H1 (cell line): Measurements from ENCODE around the gene BNC2. TPM values are rescaled to one million over a fixed set of nuclear protein-coding genes. Genes with fewer than 3 reads are reported as not detected.

ENCODE experiments used
- CTCF ChIA-PET: fragments of 300-600 bp; sonication (Branson Sonifier 250); formaldehyde crosslinking; loops from one replicate; lab custom pipeline; 2021; ENCODE audit not compliant: partially characterized antibody; lab: Charles Lee
- POLR2A ChIA-PET: fragments of 300-600 bp; sonication (Branson Sonifier 250); formaldehyde crosslinking; loops from one replicate; lab custom pipeline; 2021; ENCODE audit warnings: inconsistent platforms; ENCODE audit not compliant: partially characterized antibody; lab: Charles Lee
- DNase-seq, 2 experiments: peaks; one replicate each; pipeline versions ENCODE4 v3.0.0 to v3.0.0-alpha.2; 2010 to 2022; ENCODE audit warnings: low spot score in 2 of 2, low read depth in 1 of 2, mixed read lengths in 1 of 2
- FAIRE-seq: peaks from 2 replicates; lab custom pipeline; 2011; peaks lifted over from hg19 to GRCh38; lab: Jason Lieb, UNC
- H2AFZ ChIP-seq: 2 replicates; pipeline ENCODE4 v1.8.1; 2012; ENCODE audit warnings: low read length, inconsistent platforms
- H2AK5ac ChIP-seq: 2 replicates; pipeline ENCODE4 v1.6.1; 2013; ENCODE audit warnings: low read depth, low read length
- H2BK120ac ChIP-seq: replicated peaks from 2 replicates; pipeline ENCODE3; 2013; ENCODE audit warnings: low read depth, low read length, inconsistent platforms
- H2BK12ac ChIP-seq: 2 replicates; pipeline ENCODE4 v1.6.1; 2013; ENCODE audit warnings: low read depth, low read length
- H2BK15ac ChIP-seq: 2 replicates; pipeline ENCODE4 v1.6.1; 2013; ENCODE audit warnings: low read length
- H2BK20ac ChIP-seq: 2 replicates; pipeline ENCODE4 v1.6.1; 2013; ENCODE audit warnings: low read length
- H2BK5ac ChIP-seq: 2 replicates; pipeline ENCODE4 v1.6.1; 2013; ENCODE audit warnings: low read depth, low read length
- H3K14ac ChIP-seq: 2 replicates; pipeline ENCODE4 v1.6.1; 2013; ENCODE audit warnings: inconsistent platforms; ENCODE audit not compliant: insufficient read length
- H3K18ac ChIP-seq: 2 replicates; pipeline ENCODE4 v1.6.1; 2013; ENCODE audit warnings: low read length; ENCODE audit errors: extremely low read depth
- H3K23ac ChIP-seq: 2 replicates; pipeline ENCODE4 v1.6.1; 2013; ENCODE audit warnings: inconsistent platforms; ENCODE audit not compliant: insufficient read length
- H3K23me2 ChIP-seq: 2 replicates; pipeline ENCODE4 v1.6.1; 2013; ENCODE audit warnings: low read depth, low read length
- H3K27ac ChIP-seq: 2 replicates; pipeline ENCODE4 v1.6.1; 2011; ENCODE audit warnings: low read depth, low read length, inconsistent platforms
- H3K27me3 ChIP-seq, 4 experiments: replicated peaks in 1 of 4; 1 replicate in 1 of 4; 2 replicates in 3 of 4; pipeline versions ENCODE4 v1.6.1 to v1.8.1; 2011 to 2013; ENCODE audit warnings: low read length in 3 of 4, mild to moderate bottlenecking in 3 of 4, inconsistent platforms in 2 of 4, mixed read lengths in 2 of 4, moderate library complexity in 1 of 4; ENCODE audit not compliant: control insufficient read depth in 3 of 4, insufficient read depth in 3 of 4; ENCODE audit errors: extremely low read depth in 1 of 4
- H3K36me3 ChIP-seq, 4 experiments: 2 replicates each; pipeline versions ENCODE4 v1.6.1 to v1.8.1; 2011 to 2013; ENCODE audit warnings: mild to moderate bottlenecking in 4 of 4, low read length in 3 of 4, moderate library complexity in 2 of 4, control low read depth in 1 of 4, inconsistent platforms in 1 of 4; ENCODE audit not compliant: insufficient read depth in 4 of 4, control insufficient read depth in 2 of 4
- H3K4ac ChIP-seq: replicated peaks from 2 replicates; pipeline ENCODE3; 2013; ENCODE audit warnings: low read length, low read depth, mixed read lengths, inconsistent platforms; ENCODE audit not compliant: insufficient read length
- H3K4me1 ChIP-seq, 4 experiments: replicated peaks in 1 of 4; 1 replicate in 1 of 4; 2 replicates in 3 of 4; pipeline versions ENCODE4 v1.6.1 to v1.8.1; 2011 to 2013; ENCODE audit warnings: low read length in 3 of 4, inconsistent platforms in 2 of 4, mixed read lengths in 1 of 4; ENCODE audit not compliant: insufficient read depth in 4 of 4, control insufficient read depth in 3 of 4
- H3K4me2 ChIP-seq, 2 experiments: 2 replicates each; pipeline versions ENCODE4 v1.6.1 to v1.8.1; 2011 to 2013; ENCODE audit warnings: low read depth in 2 of 2, low read length in 2 of 2, control low read depth in 1 of 2, inconsistent platforms in 1 of 2, mild to moderate bottlenecking in 1 of 2; ENCODE audit not compliant: insufficient read depth in 1 of 2
- H3K4me3 ChIP-seq, 4 experiments: fragments of 200-600, 300-600 bp in 1 of 4; sonication (generic), shearing (Covaris generic), sonication (Bioruptor Twin) in 1 of 4; 2 replicates each; pipeline versions ENCODE4 v1.5.1 to v1.8.1; 2011 to 2016; ENCODE audit warnings: low read length in 4 of 4, low read depth in 3 of 4, control low read depth in 2 of 4, inconsistent platforms in 2 of 4, mild to moderate bottlenecking in 2 of 4, mixed read lengths in 1 of 4, moderate library complexity in 1 of 4; ENCODE audit not compliant: insufficient read depth in 2 of 4; ENCODE audit errors: extremely low read depth in 1 of 4
- H3K56ac ChIP-seq: replicated peaks from 2 replicates; pipeline ENCODE3; 2013; ENCODE audit warnings: low read depth, mild to moderate bottlenecking, mixed read lengths, low read length, inconsistent platforms; ENCODE audit not compliant: insufficient read length
- H3K79me1 ChIP-seq: 2 replicates; pipeline ENCODE4 v1.6.1; 2013; ENCODE audit warnings: low read depth, low read length, control low read depth
- H3K79me2 ChIP-seq, 2 experiments: 2 replicates each; pipeline versions ENCODE4 v1.6.1 to v1.8.1; 2012 to 2013; ENCODE audit warnings: low read length in 2 of 2, mild to moderate bottlenecking in 2 of 2, inconsistent platforms in 1 of 2; ENCODE audit not compliant: insufficient read depth in 2 of 2, control insufficient read depth in 1 of 2
- H3K9ac ChIP-seq, 4 experiments: replicated peaks in 1 of 4; 1 replicate in 1 of 4; 2 replicates in 3 of 4; pipeline versions ENCODE4 v1.6.1 to v1.8.1; 2011 to 2013; ENCODE audit warnings: low read depth in 3 of 4, low read length in 3 of 4, control low read depth in 2 of 4, mild to moderate bottlenecking in 2 of 4, moderate library complexity in 2 of 4, inconsistent platforms in 1 of 4; ENCODE audit errors: extremely low read depth in 1 of 4
- H3K9me3 ChIP-seq, 2 experiments: 2 replicates each; pipeline versions ENCODE4 v1.6.1 to v1.8.1; 2012 to 2013; ENCODE audit warnings: mild to moderate bottlenecking in 2 of 2, moderate library complexity in 2 of 2, control low read depth in 1 of 2, inconsistent platforms in 1 of 2, low read depth in 1 of 2, low read length in 1 of 2, mixed read lengths in 1 of 2; ENCODE audit not compliant: insufficient read depth in 2 of 2
- H4K20me1 ChIP-seq, 2 experiments: replicated peaks in 1 of 2; 2 replicates each; pipeline versions ENCODE3 to v1.8.1; 2011 to 2013; ENCODE audit warnings: inconsistent platforms in 2 of 2, low read length in 2 of 2, mild to moderate bottlenecking in 1 of 2; ENCODE audit not compliant: insufficient read depth in 2 of 2, control insufficient read depth in 1 of 2
- H4K5ac ChIP-seq: 2 replicates; pipeline ENCODE4 v1.6.1; 2013; ENCODE audit warnings: low read length, low read depth, mixed read lengths, inconsistent platforms; ENCODE audit not compliant: insufficient read length
- H4K8ac ChIP-seq: 2 replicates; pipeline ENCODE4 v1.8.0; 2013; ENCODE audit warnings: mild to moderate bottlenecking, moderate library complexity, low read length, inconsistent platforms; ENCODE audit not compliant: insufficient read depth; ENCODE audit errors: extremely low read depth
- H4K91ac ChIP-seq: replicated peaks from 2 replicates; pipeline ENCODE3; 2013; ENCODE audit warnings: low read length, mixed read lengths, inconsistent platforms; ENCODE audit not compliant: insufficient read length
- CHD2 ChIP-seq: IDR thresholded peaks from 2 replicates; pipeline ENCODE4 v1.6.1; 2012; ENCODE audit warnings: low read length, improper control_type of control experiment
- WGBS, 2 experiments: shearing (Covaris generic) in 1 of 2; methylation state at CpG; one replicate each; pipeline versions ENCODE4 v1.1.6 to v1.1.7; 2013 to 2015; ENCODE audit warnings: low lambda C conversion rate in 2 of 2, mixed read lengths in 2 of 2, inconsistent platforms in 1 of 2, low coverage in 1 of 2, missing lambda C conversion rate in 1 of 2; ENCODE audit not compliant: insufficient replicate concordance in 2 of 2, insufficient coverage in 1 of 2, insufficient read length in 1 of 2; ENCODE audit errors: extremely low coverage in 1 of 2, missing lambda C conversion rate in 1 of 2; 5-methylcytosine and 5-hydroxymethylcytosine counted together
- polyA plus RNA-seq, 7 experiments: library from polyadenylated mRNA; depleted of rRNA in 3 of 7; stranded (reverse) in 5 of 7; unstranded in 2 of 7; fragments of >200 nt in 5 of 7; fragments of 200-250 nt in 2 of 7; gene quantifications; 1 replicate in 5 of 7; 2 replicates in 1 of 7; 4 replicates in 1 of 7; pipeline versions ENCODE4 v1.2.1 to v1.2.3, GENCODE V29; 2011 to 2013; ENCODE audit warnings: missing spikeins in 2 of 7, mixed read lengths in 2 of 7
- total RNA-seq: library from RNA; stranded (reverse); fragmentation: NEBNext Ultra II Directional; extraction: Animal tissue kit (Norgen Biotek cat#: 25700); gene quantifications from 2 replicates; pipeline ENCODE4 v1.2.1, GENCODE V29; 2021

Gene BNC2
- total and polyA plus RNA-seq, 2 of the 8 experiments (the other 6 are each of a cell fraction or from before 2014, with no cell fraction given): 16.0 to 26.8 TPM

DNA sequence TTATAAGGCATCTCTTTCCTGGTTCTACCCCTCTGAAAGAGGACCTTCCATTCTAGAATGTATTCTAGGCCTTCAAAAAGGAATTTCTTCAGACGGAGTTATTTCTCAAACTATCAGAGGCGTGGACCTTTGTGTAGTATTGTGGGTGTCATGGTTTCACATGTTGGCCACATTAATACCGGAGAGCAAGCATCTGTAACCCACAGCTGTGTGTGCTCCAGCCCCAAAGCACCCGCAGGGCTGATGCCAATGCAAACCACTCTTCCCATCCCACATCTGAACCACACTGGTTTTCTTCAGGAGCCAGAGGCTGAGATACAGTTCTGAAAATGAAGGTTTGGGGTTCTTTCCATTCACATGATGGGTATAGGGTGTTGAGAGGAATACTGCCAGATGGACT lies 127.1 kb downstream of the BNC2 start:
- Histone ChIP-seq H3K27me3 (no peaks in the 10 kb centered on the region), H4K20me1 (no peaks in the 10 kb centered on the region), H2BK120ac (no peak overlapping the region), H3K9me3 (no peaks in the 10 kb centered on the region), H3K4ac (no peak overlapping the region), H3K4me2 (no peak overlapping the region), H4K8ac (no peak overlapping the region), H3K56ac (no peak overlapping the region), H3K4me3 (no peak overlapping the region), H3K14ac (no peak overlapping the region), H4K5ac (no peak overlapping the region), H3K79me2 (peaks cover 0 to 32% of the 10 kb centered on the region in 2 experiments; a peak in 2 of 4 replicates), H3K18ac (no peak overlapping the region), H3K36me3 (no peaks in the 10 kb centered on the region; a peak in 1 of 8 replicates), H3K79me1 (no peaks in the 10 kb centered on the region; the same call in 1 of the 2 replicates), H4K91ac (no peak overlapping the region), H2BK15ac (no peak overlapping the region), H2BK5ac (no peak overlapping the region), H3K4me1 (peaks cover 0 to 3% (median under 1%) of the 10 kb centered on the region in 4 experiments; a peak in 3 of 7 replicates), H2BK20ac (no peak overlapping the region), H3K23me2 (no peaks in the 10 kb centered on the region), H3K9ac (no peak overlapping the region), H3K27ac (no peak overlapping the region), H2BK12ac (no peak overlapping the region), H3K23ac (no peak overlapping the region), H2AK5ac (no peak overlapping the region), H2AFZ (no peak overlapping the region)
- DNase-seq (no peak), FAIRE-seq (no peak)
- ChIA-PET CTCF (interaction anchor here (0.6 to 2.5 kb wide), 5 partner anchors 14 to 251 kb away, joined by 3 to 9 read pairs (median 3); no protein-coding TSS in a partner anchor), POLR2A (interaction anchor here (0.6 kb wide), 1 partner anchor 17 kb away, joined by 3 read pairs; no protein-coding TSS in a partner anchor)
- TF ChIP-seq CHD2: no peak
- WGBS, 2 experiments: 67% methylated on average over 4 of the region's 4 CpGs; no CpG with 5 or more reads in 1 of the 2 experiments
